Breast epithelium (tissue), 3 donors: Measurements from ENCODE around the gene ITPRID2.

Source experiments
- POLR2A ChIP-seq: fragments of 450-650 bp; IDR thresholded peaks from one replicate; pipeline ENCODE4 v1.6.1; 2016; ENCODE audit warnings: antibody characterized with exemption, mild to moderate bottlenecking, moderate library complexity
- POLR2AphosphoS5 ChIP-seq, 3 donors: sonication (generic); formaldehyde crosslinking; IDR thresholded peaks; one replicate each; pipeline ENCODE4 v1.6.1; 2017; ENCODE audit warnings: antibody characterized with exemption in 3 of 3
- TF ChIP-seq, protein P1 (sequence below), 3 donors: fragments of 450-650 bp; IDR thresholded peaks; one replicate each; pipeline ENCODE4 v1.5.1; 2016 to 2017; ENCODE audit warnings: antibody characterized with exemption in 3 of 3, mild to moderate bottlenecking in 3 of 3, moderate library complexity in 3 of 3

DNA sequence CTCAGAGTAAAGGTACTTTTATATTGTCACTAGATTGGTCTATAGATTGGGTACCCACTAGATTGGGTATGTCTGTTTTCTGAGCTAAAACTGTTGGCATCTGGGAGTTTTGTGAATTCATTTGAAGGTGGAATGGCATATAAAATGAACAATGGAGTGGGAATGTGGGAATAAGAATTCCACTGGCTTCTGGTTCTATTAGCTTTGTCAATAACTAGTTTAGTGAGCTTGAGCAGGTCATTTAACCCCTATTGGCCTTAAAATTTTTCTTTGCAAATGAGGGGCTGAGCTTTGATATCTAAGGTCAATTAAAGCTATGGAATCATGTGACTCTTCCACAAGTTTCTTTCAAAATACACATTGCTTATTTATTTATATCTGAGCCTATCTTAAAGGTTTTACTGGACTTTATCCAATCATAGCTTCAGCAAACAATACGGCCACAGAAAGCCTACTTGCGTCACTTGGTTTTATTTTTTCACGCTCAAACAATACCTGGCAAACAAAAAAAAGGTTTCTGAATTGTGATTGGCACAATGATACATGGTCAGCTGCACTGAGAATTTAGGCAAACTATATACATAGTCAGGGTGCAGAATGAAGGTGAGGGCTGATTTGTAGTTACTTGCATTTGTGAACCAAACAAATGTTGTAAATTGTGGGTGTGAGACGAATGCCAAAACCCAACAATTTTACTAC is 28.8 kb upstream of the ITPRID2 start:
- TF ChIP-seq POLR2AphosphoS5 (IDR thresholded peaks at IDR 0.05) = no peak
- TF ChIP-seq, protein P1, sequence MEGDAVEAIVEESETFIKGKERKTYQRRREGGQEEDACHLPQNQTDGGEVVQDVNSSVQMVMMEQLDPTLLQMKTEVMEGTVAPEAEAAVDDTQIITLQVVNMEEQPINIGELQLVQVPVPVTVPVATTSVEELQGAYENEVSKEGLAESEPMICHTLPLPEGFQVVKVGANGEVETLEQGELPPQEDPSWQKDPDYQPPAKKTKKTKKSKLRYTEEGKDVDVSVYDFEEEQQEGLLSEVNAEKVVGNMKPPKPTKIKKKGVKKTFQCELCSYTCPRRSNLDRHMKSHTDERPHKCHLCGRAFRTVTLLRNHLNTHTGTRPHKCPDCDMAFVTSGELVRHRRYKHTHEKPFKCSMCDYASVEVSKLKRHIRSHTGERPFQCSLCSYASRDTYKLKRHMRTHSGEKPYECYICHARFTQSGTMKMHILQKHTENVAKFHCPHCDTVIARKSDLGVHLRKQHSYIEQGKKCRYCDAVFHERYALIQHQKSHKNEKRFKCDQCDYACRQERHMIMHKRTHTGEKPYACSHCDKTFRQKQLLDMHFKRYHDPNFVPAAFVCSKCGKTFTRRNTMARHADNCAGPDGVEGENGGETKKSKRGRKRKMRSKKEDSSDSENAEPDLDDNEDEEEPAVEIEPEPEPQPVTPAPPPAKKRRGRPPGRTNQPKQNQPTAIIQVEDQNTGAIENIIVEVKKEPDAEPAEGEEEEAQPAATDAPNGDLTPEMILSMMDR (IDR thresholded peaks at IDR 0.05) = no peak
- no peak for TF ChIP-seq POLR2A
